Measurements from ENCODE around the gene NACAD.

NACAD gene

GRCh38 chr7:45126201-45126600 lies 37.4 kb upstream of the NACAD start:
- H3K36me3 ChIP-seq (ENCODE audit: control insufficient read depth, insufficient read depth, low read length) = no peaks in the 10 kb centered on the region
- no peak overlapping the region for H3K27ac ChIP-seq (ENCODE audit: low read depth, low read length)
- peaks cover 14% of the 10 kb centered on the region for H3K4me1 ChIP-seq (ENCODE audit: control insufficient read depth, insufficient read depth, low read length)
- H3K27me3 ChIP-seq (ENCODE audit: control insufficient read depth, insufficient read depth, low read length) = no peaks in the 10 kb centered on the region
- no peak overlapping the region for H3K9ac ChIP-seq (ENCODE audit: low read depth, low read length)
- H3K4me3 ChIP-seq (ENCODE audit: low read depth, low read length) = no peak overlapping the region
- H3K9me3 ChIP-seq (ENCODE audit: control insufficient read depth, insufficient read depth, low read length) = no peaks in the 10 kb centered on the region

- Histone ChIP-seq H3K9ac (ENCODE audit: low read depth, low read length) (no peak overlapping the region), H3K36me3 (ENCODE audit: control insufficient read depth, insufficient read depth, low read length) (no peaks in the 10 kb centered on the region), H3K27ac (ENCODE audit: low read depth, low read length) (no peak overlapping the region), H3K27me3 (ENCODE audit: control insufficient read depth, insufficient read depth, low read length) (no peaks in the 10 kb centered on the region), H3K4me1 (ENCODE audit: control insufficient read depth, insufficient read depth, low read length) (peaks cover 14% of the 10 kb centered on the region), H3K9me3 (ENCODE audit: control insufficient read depth, insufficient read depth, low read length) (no peaks in the 10 kb centered on the region), H3K4me3 (ENCODE audit: low read depth, low read length) (no peak overlapping the region)
Measured at GRCh38 chr7:45125193-45125904, 36.6 kb upstream of the NACAD start.

- Histone ChIP-seq H3K27me3 (ENCODE audit: control insufficient read depth, insufficient read depth, low read length) (no peaks in the 10 kb centered on the region), H3K4me3 (ENCODE audit: low read depth, low read length) (no peak overlapping the region), H3K36me3 (ENCODE audit: control insufficient read depth, insufficient read depth, low read length) (no peaks in the 10 kb centered on the region), H3K27ac (ENCODE audit: low read depth, low read length) (peak overlapping the region; percentile 2), H3K9me3 (ENCODE audit: control insufficient read depth, insufficient read depth, low read length) (no peaks in the 10 kb centered on the region), H3K4me1 (ENCODE audit: control insufficient read depth, insufficient read depth, low read length) (peaks cover 14% of the 10 kb centered on the region), H3K9ac (ENCODE audit: low read depth, low read length) (no peak overlapping the region)
Measured at GRCh38 chr7:45123913-45124710, 35.3 kb upstream of the NACAD start.

DNA sequence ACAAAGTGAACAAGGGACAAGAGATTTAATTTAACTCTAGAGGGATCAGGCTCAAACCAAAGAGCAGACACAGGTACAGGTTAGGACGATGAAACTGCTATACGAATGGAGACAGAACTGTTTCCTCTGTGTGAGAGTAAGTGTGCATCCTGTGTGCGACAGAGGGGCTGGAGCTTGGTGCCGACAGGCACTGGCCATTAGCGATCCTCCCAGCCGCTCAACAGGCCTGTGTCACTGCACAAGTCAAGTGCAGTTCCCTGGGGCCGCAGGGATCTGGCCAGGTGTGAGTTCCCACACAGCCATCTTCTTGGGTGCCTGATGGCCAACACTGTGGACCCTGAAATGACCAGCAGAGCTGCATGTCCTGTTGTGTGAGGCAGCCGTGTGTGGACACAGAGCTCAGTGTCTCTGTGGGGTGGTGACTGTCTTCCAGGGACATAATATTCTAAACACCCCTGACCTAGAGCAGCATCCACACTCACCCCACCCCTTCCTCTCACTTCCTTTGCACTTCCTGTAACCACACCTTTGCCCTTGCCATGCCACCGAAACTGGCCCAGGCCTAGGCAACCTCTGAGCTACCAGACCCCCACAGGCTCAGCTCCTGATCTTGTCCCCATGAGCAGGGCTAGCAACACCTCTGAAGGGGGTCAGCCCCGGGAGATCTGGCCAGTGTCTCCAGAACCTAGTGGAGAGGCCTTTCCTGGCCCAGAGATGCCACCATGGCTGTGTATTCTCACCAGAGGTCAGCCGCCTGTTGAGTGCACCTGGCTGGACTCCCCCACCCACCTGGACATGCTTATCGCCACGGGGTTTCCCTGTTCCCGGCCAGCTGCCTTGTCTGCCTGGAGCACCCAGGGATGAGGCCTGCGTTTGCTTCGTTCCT lies 34.4 kb upstream of the NACAD start:
- Histone ChIP-seq H3K9ac (ENCODE audit: low read depth, low read length) (no peak overlapping the region), H3K4me1 (ENCODE audit: control insufficient read depth, insufficient read depth, low read length) (peaks cover 14% of the 10 kb centered on the region), H3K27me3 (ENCODE audit: control insufficient read depth, insufficient read depth, low read length) (no peaks in the 10 kb centered on the region), H3K27ac (ENCODE audit: low read depth, low read length) (no peak overlapping the region), H3K36me3 (ENCODE audit: control insufficient read depth, insufficient read depth, low read length) (no peaks in the 10 kb centered on the region), H3K4me3 (ENCODE audit: low read depth, low read length) (no peak overlapping the region), H3K9me3 (ENCODE audit: control insufficient read depth, insufficient read depth, low read length) (no peaks in the 10 kb centered on the region)

DNA sequence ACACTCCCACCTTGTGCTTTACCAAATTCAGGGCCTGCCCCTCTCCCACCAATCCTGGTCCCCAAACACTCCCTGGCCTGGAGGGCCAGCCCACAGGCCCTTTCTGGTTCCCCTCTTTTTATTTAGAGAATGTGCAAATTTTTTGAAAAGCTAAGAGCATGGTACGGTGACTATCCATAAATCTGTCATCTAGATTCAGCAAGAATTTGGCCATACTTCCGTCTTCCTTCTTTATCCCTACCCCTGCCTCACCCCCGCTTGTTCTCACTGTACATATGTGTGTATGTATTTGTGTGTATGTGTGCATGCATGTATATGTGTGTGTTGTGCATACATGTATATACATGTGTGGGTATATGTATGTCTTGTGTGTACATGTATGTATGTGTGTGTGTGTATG lies 30.8 kb upstream of the NACAD start:
- H3K4me1 ChIP-seq (ENCODE audit: control insufficient read depth, insufficient read depth, low read length) = peaks cover 14% of the 10 kb centered on the region
- no peaks in the 10 kb centered on the region for H3K27me3 ChIP-seq (ENCODE audit: control insufficient read depth, insufficient read depth, low read length)
- no peak overlapping the region for H3K4me3 ChIP-seq (ENCODE audit: low read depth, low read length)
- H3K36me3 ChIP-seq (ENCODE audit: control insufficient read depth, insufficient read depth, low read length) = no peaks in the 10 kb centered on the region
- H3K9me3 ChIP-seq (ENCODE audit: control insufficient read depth, insufficient read depth, low read length) = no peaks in the 10 kb centered on the region
- no peak overlapping the region for H3K9ac ChIP-seq (ENCODE audit: low read depth, low read length)
- H3K27ac ChIP-seq (ENCODE audit: low read depth, low read length) = no peak overlapping the region

GRCh38 chr7:45118889-45119331 lies 30.1 kb upstream of the NACAD start:
- H3K27me3 ChIP-seq (ENCODE audit: control insufficient read depth, insufficient read depth, low read length) = no peaks in the 10 kb centered on the region
- H3K9me3 ChIP-seq (ENCODE audit: control insufficient read depth, insufficient read depth, low read length) = no peaks in the 10 kb centered on the region
- H3K4me3 ChIP-seq (ENCODE audit: low read depth, low read length) = no peak overlapping the region
- peaks cover 9% of the 10 kb centered on the region; the same call in 1 of the 2 replicates for H3K4me1 ChIP-seq (ENCODE audit: control insufficient read depth, insufficient read depth, low read length)
- no peak overlapping the region for H3K27ac ChIP-seq (ENCODE audit: low read depth, low read length)
- H3K9ac ChIP-seq (ENCODE audit: low read depth, low read length) = no peak overlapping the region
- no peaks in the 10 kb centered on the region for H3K36me3 ChIP-seq (ENCODE audit: control insufficient read depth, insufficient read depth, low read length)

DNA sequence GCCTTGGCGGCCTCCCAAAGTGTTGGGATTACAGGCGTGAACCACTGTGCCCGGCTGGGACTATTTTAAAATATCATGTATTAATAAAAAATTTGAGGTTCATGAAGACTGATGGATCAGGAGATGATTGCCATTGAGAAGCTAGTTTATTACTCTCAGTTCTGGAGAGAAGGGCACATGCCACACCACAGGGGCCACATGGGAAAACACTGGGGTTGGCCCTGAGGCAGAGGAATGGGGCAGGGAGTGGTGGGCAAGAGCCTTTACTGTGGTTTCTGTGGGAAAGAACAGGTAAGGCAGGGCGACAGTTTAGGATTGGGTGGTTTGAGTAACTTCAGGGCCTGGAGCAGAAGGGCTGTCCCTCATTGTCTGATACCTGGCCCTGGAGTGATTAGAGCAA lies 29.5 kb upstream of the NACAD start:
- Histone ChIP-seq H3K27me3 (ENCODE audit: control insufficient read depth, insufficient read depth, low read length) (no peaks in the 10 kb centered on the region), H3K36me3 (ENCODE audit: control insufficient read depth, insufficient read depth, low read length) (no peaks in the 10 kb centered on the region), H3K4me3 (ENCODE audit: low read depth, low read length) (no peak overlapping the region), H3K9ac (ENCODE audit: low read depth, low read length) (no peak overlapping the region), H3K4me1 (ENCODE audit: control insufficient read depth, insufficient read depth, low read length) (peaks cover 3% of the 10 kb centered on the region; the same call in 1 of the 2 replicates), H3K27ac (ENCODE audit: low read depth, low read length) (no peak overlapping the region), H3K9me3 (ENCODE audit: control insufficient read depth, insufficient read depth, low read length) (no peaks in the 10 kb centered on the region)

DNA sequence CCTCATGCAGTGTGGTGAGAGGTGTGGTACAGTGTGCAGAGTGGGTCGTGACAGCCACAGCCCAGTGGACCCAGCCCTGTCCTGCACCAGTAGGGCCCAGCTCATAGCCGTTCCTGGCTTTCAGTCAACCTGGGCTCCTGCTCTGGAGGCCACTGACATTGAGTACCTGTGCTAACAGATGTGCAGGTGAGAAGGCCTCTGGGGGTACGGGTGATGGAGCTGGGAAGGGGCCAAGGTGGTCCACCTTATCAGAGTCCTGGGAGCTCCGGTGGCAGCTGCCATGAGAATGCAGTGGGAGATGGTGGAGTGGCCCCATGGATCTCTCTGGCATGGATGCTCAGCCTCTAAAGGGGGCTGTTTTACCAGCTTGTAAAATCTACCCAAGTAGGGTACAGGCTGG lies 28.8 kb upstream of the NACAD start:
- no peaks in the 10 kb centered on the region for H3K27me3 ChIP-seq (ENCODE audit: control insufficient read depth, insufficient read depth, low read length)
- no peak overlapping the region for H3K27ac ChIP-seq (ENCODE audit: low read depth, low read length)

GRCh38 chr7:45116048-45116447 lies 27.3 kb upstream of the NACAD start:
- Histone ChIP-seq H3K27me3 (ENCODE audit: control insufficient read depth, insufficient read depth, low read length) (no peaks in the 10 kb centered on the region), H3K4me3 (ENCODE audit: low read depth, low read length) (no peak overlapping the region), H3K27ac (ENCODE audit: low read depth, low read length) (no peak overlapping the region), H3K36me3 (ENCODE audit: control insufficient read depth, insufficient read depth, low read length) (no peaks in the 10 kb centered on the region), H3K9ac (ENCODE audit: low read depth, low read length) (no peak overlapping the region), H3K4me1 (ENCODE audit: control insufficient read depth, insufficient read depth, low read length) (no peaks in the 10 kb centered on the region), H3K9me3 (ENCODE audit: control insufficient read depth, insufficient read depth, low read length) (no peaks in the 10 kb centered on the region)

More for the DNA sequence above, 28.8 kb upstream of the NACAD start:
- Histone ChIP-seq H3K4me3 (ENCODE audit: low read depth, low read length) (no peak overlapping the region), H3K4me1 (ENCODE audit: control insufficient read depth, insufficient read depth, low read length) (no peaks in the 10 kb centered on the region), H3K9ac (ENCODE audit: low read depth, low read length) (no peak overlapping the region), H3K9me3 (ENCODE audit: control insufficient read depth, insufficient read depth, low read length) (no peaks in the 10 kb centered on the region), H3K36me3 (ENCODE audit: control insufficient read depth, insufficient read depth, low read length) (no peaks in the 10 kb centered on the region)

DNA sequence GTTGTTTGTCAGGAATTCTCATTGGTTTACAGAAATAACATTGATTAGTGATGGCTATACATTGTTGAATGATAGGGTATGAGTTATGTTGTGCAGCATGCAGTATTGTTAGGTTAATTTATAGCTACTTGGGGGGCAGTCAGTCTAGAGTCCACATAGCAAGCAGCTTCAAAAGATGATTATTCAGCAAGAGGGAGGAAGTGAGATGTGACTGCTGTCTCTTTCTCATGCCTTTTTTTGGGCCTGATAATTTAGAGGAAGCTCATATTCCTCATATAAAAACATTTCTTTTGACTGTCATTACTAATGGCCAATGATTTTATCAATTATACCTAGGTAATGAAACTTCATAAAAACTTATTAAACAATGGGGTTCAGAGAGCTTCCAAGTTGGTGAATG lies 26.2 kb upstream of the NACAD start:
- no peak overlapping the region for H3K9ac ChIP-seq (ENCODE audit: low read depth, low read length)
- H3K4me1 ChIP-seq (ENCODE audit: control insufficient read depth, insufficient read depth, low read length) = no peaks in the 10 kb centered on the region
- no peak overlapping the region for H3K27ac ChIP-seq (ENCODE audit: low read depth, low read length)
- no peaks in the 10 kb centered on the region for H3K36me3 ChIP-seq (ENCODE audit: control insufficient read depth, insufficient read depth, low read length)
- no peaks in the 10 kb centered on the region for H3K9me3 ChIP-seq (ENCODE audit: control insufficient read depth, insufficient read depth, low read length)
- H3K4me3 ChIP-seq (ENCODE audit: low read depth, low read length) = no peak overlapping the region
- no peaks in the 10 kb centered on the region for H3K27me3 ChIP-seq (ENCODE audit: control insufficient read depth, insufficient read depth, low read length)

All from HUES48 (cell line).